Progenitor cell of endocrine pancreas (in vitro differentiated cells): ENCODE measurements around the gene RPL29. TPM values are rescaled to one million over a fixed set of nuclear protein-coding genes. Genes with fewer than 3 reads are reported as not detected.
A peak's percentile ranks its signal among the peaks of the same experiment; 100 is the strongest.
"Not testable (repeated sequence)": the region's sequence is repeated elsewhere in the genome, so short reads cannot be mapped to it uniquely, and the experiment has no call there.

ENCODE experiments used
- DNase-seq: peaks from one replicate; pipeline ENCODE4 v3.0.0; 2021; ENCODE audit warnings: low spot score; ENCODE audit not compliant: unreplicated experiment
- H3K27ac Mint-ChIP-seq: 2 replicates; pipeline ENCODE4 v1.8.0; 2021; ENCODE audit warnings: mild to moderate bottlenecking, moderate library complexity, mixed read lengths
- H3K27me3 Mint-ChIP-seq: 2 replicates; pipeline ENCODE4 v1.8.0; 2021; ENCODE audit warnings: mixed read lengths
- H3K36me3 Mint-ChIP-seq: 2 replicates; pipeline ENCODE4 v1.8.0; 2022; ENCODE audit warnings: mixed read lengths; ENCODE audit not compliant: insufficient read depth
- H3K4me1 Mint-ChIP-seq: 2 replicates; pipeline ENCODE4 v1.8.0; 2021; ENCODE audit warnings: low read depth, mixed read lengths
- H3K4me3 Mint-ChIP-seq: 2 replicates; pipeline ENCODE4 v1.8.0; 2021; ENCODE audit warnings: low read depth, mild to moderate bottlenecking, moderate library complexity, mixed read lengths
- H3K9me3 Mint-ChIP-seq: 2 replicates; pipeline ENCODE4 v1.8.0; 2021; ENCODE audit warnings: low read depth, mixed read lengths
- total RNA-seq: library from RNA; stranded (reverse); gene quantifications from 2 replicates; pipeline ENCODE4 v1.2.1, GENCODE V29; 2021
- TF ChIP-seq, protein P1 (sequence below): fragments of 200-600 bp; sonication (generic); IDR thresholded peaks from one replicate; pipeline ENCODE4 v1.5.0; 2021; ENCODE audit warnings: antibody characterized with exemption, mild to moderate bottlenecking; ENCODE audit not compliant: unreplicated experiment

RPL29 gene
- total RNA-seq, 1 donor from 2014 or later = 1,236 TPM

GRCh38 chr3:52036829-52037228 lies 41.1 kb upstream of the RPL29 start:
- H3K9me3 Mint-ChIP-seq = no peaks in the 10 kb centered on the region
- no peak for DNase-seq
- no peak overlapping the region for H3K4me3 Mint-ChIP-seq
- no peak overlapping the region for H3K27ac Mint-ChIP-seq
- H3K36me3 Mint-ChIP-seq = no peaks in the 10 kb centered on the region
- TF ChIP-seq, protein P1, sequence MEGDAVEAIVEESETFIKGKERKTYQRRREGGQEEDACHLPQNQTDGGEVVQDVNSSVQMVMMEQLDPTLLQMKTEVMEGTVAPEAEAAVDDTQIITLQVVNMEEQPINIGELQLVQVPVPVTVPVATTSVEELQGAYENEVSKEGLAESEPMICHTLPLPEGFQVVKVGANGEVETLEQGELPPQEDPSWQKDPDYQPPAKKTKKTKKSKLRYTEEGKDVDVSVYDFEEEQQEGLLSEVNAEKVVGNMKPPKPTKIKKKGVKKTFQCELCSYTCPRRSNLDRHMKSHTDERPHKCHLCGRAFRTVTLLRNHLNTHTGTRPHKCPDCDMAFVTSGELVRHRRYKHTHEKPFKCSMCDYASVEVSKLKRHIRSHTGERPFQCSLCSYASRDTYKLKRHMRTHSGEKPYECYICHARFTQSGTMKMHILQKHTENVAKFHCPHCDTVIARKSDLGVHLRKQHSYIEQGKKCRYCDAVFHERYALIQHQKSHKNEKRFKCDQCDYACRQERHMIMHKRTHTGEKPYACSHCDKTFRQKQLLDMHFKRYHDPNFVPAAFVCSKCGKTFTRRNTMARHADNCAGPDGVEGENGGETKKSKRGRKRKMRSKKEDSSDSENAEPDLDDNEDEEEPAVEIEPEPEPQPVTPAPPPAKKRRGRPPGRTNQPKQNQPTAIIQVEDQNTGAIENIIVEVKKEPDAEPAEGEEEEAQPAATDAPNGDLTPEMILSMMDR = peak; percentile 10
- H3K27me3 Mint-ChIP-seq = peaks cover 7% of the 10 kb centered on the region
- H3K4me1 Mint-ChIP-seq = peaks cover 12% of the 10 kb centered on the region

GRCh38 chr3:52036222-52036694 lies 40.6 kb upstream of the RPL29 start:
- no peak for DNase-seq
- Mint-ChIP-seq H3K4me1 (peaks cover 12% of the 10 kb centered on the region), H3K27ac (peak overlapping the region; percentile 16), H3K4me3 (no peak overlapping the region), H3K36me3 (no peaks in the 10 kb centered on the region), H3K9me3 (no peaks in the 10 kb centered on the region), H3K27me3 (peaks cover 5% of the 10 kb centered on the region)
- TF ChIP-seq, protein P1 = no peak

GRCh38 chr3:52034651-52035050 lies 39.0 kb upstream of the RPL29 start:
- H3K36me3 Mint-ChIP-seq = no peaks in the 10 kb centered on the region
- H3K27ac Mint-ChIP-seq = no peak overlapping the region
- TF ChIP-seq, protein P1 = no peak
- H3K4me3 Mint-ChIP-seq = no peak overlapping the region
- no peaks in the 10 kb centered on the region for H3K9me3 Mint-ChIP-seq
- peaks cover 3% of the 10 kb centered on the region for H3K27me3 Mint-ChIP-seq
- no peak for DNase-seq
- H3K4me1 Mint-ChIP-seq = peaks cover 2% of the 10 kb centered on the region

- H3K27me3 Mint-ChIP-seq = peaks cover 3% of the 10 kb centered on the region
- no peak overlapping the region for H3K4me3 Mint-ChIP-seq
- DNase-seq = no peak
- H3K27ac Mint-ChIP-seq = no peak overlapping the region
- H3K36me3 Mint-ChIP-seq = no peaks in the 10 kb centered on the region
- TF ChIP-seq, protein P1 = no peak
- H3K4me1 Mint-ChIP-seq = no peaks in the 10 kb centered on the region
- no peaks in the 10 kb centered on the region for H3K9me3 Mint-ChIP-seq
These were observed 38.5 kb upstream of the RPL29 start for GRCh38 chr3:52034212-52034611.

- H3K27me3 Mint-ChIP-seq, H3K27ac Mint-ChIP-seq: not testable (repeated sequence)
These were observed 38.1 kb upstream of the RPL29 start for GRCh38 chr3:52033748-52034147.

GRCh38 chr3:52032702-52033408 lies 37.2 kb upstream of the RPL29 start:
- TF ChIP-seq, protein P1 = no peak
- Mint-ChIP-seq H3K4me1 (peaks cover 2% of the 10 kb centered on the region), H3K27ac (no peak overlapping the region), H3K4me3 (no peak overlapping the region), H3K36me3 (no peaks in the 10 kb centered on the region), H3K27me3 (peaks cover 3% of the 10 kb centered on the region), H3K9me3 (no peaks in the 10 kb centered on the region)
- DNase-seq = no peak

More at GRCh38 chr3:52033748-52034147, 38.1 kb upstream of the RPL29 start:
- H3K4me1 Mint-ChIP-seq, H3K9me3 Mint-ChIP-seq, DNase-seq, H3K36me3 Mint-ChIP-seq, H3K4me3 Mint-ChIP-seq: not testable (repeated sequence)
